PC-3 (cell line): ENCODE data around the gene MACROD1. TPM values are rescaled to one million over a fixed set of nuclear protein-coding genes. Genes with fewer than 3 reads are reported as not detected.

ENCODE experiments used
- ATAC-seq: fragments of 200-7000 bp; cut with Tn5 transposase; 2 replicates; pipeline ENCODE4 v1.9.1; 2020; ENCODE audit warnings: mild to moderate bottlenecking, moderate library complexity
- BruUV-seq: library from RNA; stranded (reverse); fragments of 400-500 nt; replicated peaks from 2 replicates; lab custom pipeline; 2021; lab: Mats Ljungman, UMichigan
- CTCF ChIA-PET: fragments of 300-600 bp; sonication (Branson Sonifier 250); formaldehyde crosslinking; loops from one replicate; lab custom pipeline; 2022; ENCODE audit warnings: antibody characterized with exemption; lab: Charles Lee
- POLR2A ChIA-PET: fragments of 300-600 bp; sonication (Branson Sonifier 250); formaldehyde crosslinking; loops from one replicate; lab custom pipeline; 2022; ENCODE audit warnings: antibody characterized with exemption; ENCODE audit not compliant: unreplicated experiment; lab: Charles Lee
- DNase-seq: peaks from one replicate; pipeline ENCODE4 v3.0.0-alpha.2; 2015
- H2AFZ ChIP-seq: fragments of 300-600 bp; sonication (generic); 2 replicates; pipeline ENCODE4 v1.6.0; 2016; ENCODE audit warnings: antibody characterized with exemption, low read length
- H3F3A ChIP-seq: fragments of 300-600 bp; sonication (generic); one replicate; pipeline ENCODE4 v1.6.0; 2017; ENCODE audit warnings: antibody characterized with exemption, low read length, control low read depth, mild to moderate bottlenecking; ENCODE audit not compliant: unreplicated experiment
- H3K27ac ChIP-seq: fragments of 300-600 bp; sonication (generic); 2 replicates; pipeline ENCODE4 v1.5.1; 2016; ENCODE audit warnings: mild to moderate bottlenecking, low read length
- H3K27me3 ChIP-seq: fragments of 300-600 bp; sonication (generic); 2 replicates; pipeline ENCODE4 v1.6.1; 2016; ENCODE audit warnings: low read length, mixed read lengths
- H3K36me3 ChIP-seq: fragments of 300-600 bp; sonication (generic); 2 replicates; pipeline ENCODE4 v1.6.1; 2016; ENCODE audit warnings: low read depth, mixed run types, low read length, mixed read lengths
- H3K4me1 ChIP-seq: fragments of 300-600 bp; sonication (generic); 2 replicates; pipeline ENCODE4 v1.5.1; 2016; ENCODE audit warnings: low read length; ENCODE audit not compliant: insufficient read depth
- H3K4me2 ChIP-seq: fragments of 300-600 bp; sonication (generic); 2 replicates; pipeline ENCODE4 v1.6.0; 2016; ENCODE audit warnings: low read length
- H3K4me3 ChIP-seq: fragments of 300-600 bp; sonication (generic); 2 replicates; pipeline ENCODE4 v1.5.1; 2016; ENCODE audit warnings: mild to moderate bottlenecking, low read length, mixed read lengths
- H3K79me2 ChIP-seq: fragments of 300-600 bp; sonication (generic); 2 replicates; pipeline ENCODE4 v1.6.1; 2017; ENCODE audit warnings: low read length, mixed read lengths
- H3K9ac ChIP-seq: fragments of 300-600 bp; sonication (generic); 2 replicates; pipeline ENCODE4 v1.6.0; 2016; ENCODE audit warnings: mild to moderate bottlenecking, low read length
- H3K9me2 ChIP-seq: fragments of 300-600 bp; sonication (generic); replicated peaks from 2 replicates; pipeline ENCODE4 v1.6.1; 2016; ENCODE audit warnings: mixed run types, low read length, mixed read lengths
- H3K9me3 ChIP-seq: fragments of 300-600 bp; sonication (generic); 2 replicates; pipeline ENCODE4 v1.6.1; 2016; ENCODE audit warnings: low read length, mixed read lengths
- H4K20me1 ChIP-seq: fragments of 300-600 bp; sonication (generic); 2 replicates; pipeline ENCODE4 v1.6.1; 2016; ENCODE audit warnings: low read length, mixed read lengths
- CTCF ChIP-seq: fragments of 300-600 bp; sonication (generic); conservative IDR thresholded peaks from 2 replicates; pipeline ENCODE4 v1.5.1; 2017; ENCODE audit warnings: antibody characterized with exemption, low read depth, mild to moderate bottlenecking, low read length
- EZH2 ChIP-seq: fragments of 300-600 bp; sonication (generic); IDR thresholded peaks from one replicate; pipeline ENCODE4 v1.6.1; 2017; ENCODE audit warnings: antibody characterized with exemption, mild to moderate bottlenecking, low read length; ENCODE audit not compliant: unreplicated experiment
- EZH2phosphoT487 ChIP-seq: fragments of 300-600 bp; sonication (generic); IDR thresholded peaks from 2 replicates; pipeline ENCODE4 v1.6.1; 2018; ENCODE audit warnings: mild to moderate bottlenecking, antibody characterized with exemption, low read length, borderline replicate concordance
- intact Hi-C: fragments of 100-400 bp; cut with micrococcal nuclease; formaldehyde crosslinking; loops from 2 replicates; pipeline ENCODE4 v1.9.0; 2023
- total RNA-seq: library from RNA; depleted of rRNA; stranded (reverse); fragments of >200 nt; gene quantifications from 2 replicates; pipeline ENCODE4 v1.2.3, GENCODE V29; 2014

Gene MACROD1
- total RNA-seq, 1 experiment from 2014 or later, result 71.4 TPM

- H3K36me3 ChIP-seq, result peaks cover 24% of the 10 kb centered on the region
- ChIA-PET CTCF (no interaction called here), POLR2A (no interaction called here)
- peaks cover 49% of the 10 kb centered on the region for H3K79me2 ChIP-seq
- peak within 1 kb of the TSS; percentile 99 for H3K4me2 ChIP-seq
- H3K4me3 ChIP-seq, result peak within 1 kb of the TSS; percentile 90
- peak within 1 kb of the TSS; percentile 94 for H2AFZ ChIP-seq
- peaks cover 16% of the 10 kb centered on the region for H4K20me1 ChIP-seq
- H3K9me2 ChIP-seq, result no peaks in the 10 kb centered on the region
- peak within 1 kb of the TSS; percentile 90 for H3K9ac ChIP-seq
- TF ChIP-seq EZH2phosphoT487 (no peak), EZH2 (no peak), CTCF (no peak)
- no peaks in the 10 kb centered on the region for H3K9me3 ChIP-seq
- ATAC-seq (peak; percentile 89), DNase-seq (peak; percentile 99)
- peaks cover 28% of the 10 kb centered on the region for H3K4me1 ChIP-seq
- intact Hi-C loops, result no loop called here
- H3K27me3 ChIP-seq, result no peaks in the 10 kb centered on the region
- peak within 1 kb of the TSS; percentile 62 for H3K27ac ChIP-seq
- no TSS peak for BruUV-seq
- no peaks in the 10 kb centered on the region for H3F3A ChIP-seq
Measured at GRCh38 chr11:63986156-63986931, 179.6 kb downstream of the MACROD1 start, which contains the start of gene OTUB1. TSS of gene OTUB1 (plus strand) at chr11:63986438. CDS start at chr11:63986457, 19 bp downstream.

GRCh38 chr11:63985812-63986155 lies 180.1 kb downstream of the MACROD1 start:
- intact Hi-C loops, result no loop called here
- Histone ChIP-seq H3K9me3 (no peaks in the 10 kb centered on the region), H3K4me3 (peak overlapping the region; percentile 90), H3K27ac (peak overlapping the region; percentile 62), H3K9me2 (no peaks in the 10 kb centered on the region), H3K9ac (peak overlapping the region; percentile 90), H2AFZ (peak overlapping the region; percentile 94), H3F3A (no peaks in the 10 kb centered on the region), H3K27me3 (no peaks in the 10 kb centered on the region), H4K20me1 (peaks cover 16% of the 10 kb centered on the region), H3K4me2 (peak overlapping the region; percentile 99), H3K79me2 (peaks cover 55% of the 10 kb centered on the region), H3K36me3 (peaks cover 18% of the 10 kb centered on the region), H3K4me1 (peaks cover 30% of the 10 kb centered on the region)
- DNase-seq, result no peak
- ChIA-PET CTCF (no interaction called here), POLR2A (no interaction called here)
- peak; percentile 43 for ATAC-seq
- no peak for TF ChIP-seq EZH2
- TF ChIP-seq EZH2phosphoT487, result no peak
- no peak for TF ChIP-seq CTCF
- TSS peak; percentile 95 for BruUV-seq

- POLR2A ChIA-PET, result no interaction called here
- H3K9ac ChIP-seq, result no peak overlapping the region
- BruUV-seq, result no TSS peak
Measured at GRCh38 chr11:63979426-63979825, 186.5 kb downstream of the MACROD1 start.

More at GRCh38 chr11:63979426-63979825, 186.5 kb downstream of the MACROD1 start:
- ATAC-seq (no peak), DNase-seq (no peak)
- no peak overlapping the region for H2AFZ ChIP-seq
- H3K9me2 ChIP-seq, result no peaks in the 10 kb centered on the region
- no peaks in the 10 kb centered on the region for H3F3A ChIP-seq
- peaks cover 11% of the 10 kb centered on the region for H4K20me1 ChIP-seq
- no peak overlapping the region for H3K4me2 ChIP-seq
- intact Hi-C loops, result no loop called here
- H3K9me3 ChIP-seq, result no peaks in the 10 kb centered on the region
- H3K79me2 ChIP-seq, result peaks cover 71% of the 10 kb centered on the region
- TF ChIP-seq CTCF (no peak), EZH2 (no peak), EZH2phosphoT487 (no peak)
- no peak overlapping the region for H3K4me3 ChIP-seq
- CTCF ChIA-PET, result no interaction called here
- H3K27ac ChIP-seq, result no peak overlapping the region
- H3K27me3 ChIP-seq, result no peaks in the 10 kb centered on the region
- peaks cover 24% of the 10 kb centered on the region for H3K4me1 ChIP-seq
- peaks cover 13% of the 10 kb centered on the region for H3K36me3 ChIP-seq
